ENCODE measurements around the gene HMGN1. TPM values are rescaled to one million over a fixed set of nuclear protein-coding genes. Genes with fewer than 3 reads are reported as not detected.

The HMGN1 gene
- total and polyA plus RNA-seq, 4 donors: 66.6 to 111 (median 81.9) TPM

GRCh38 chr21:39317134-39318090 is 31.5 kb downstream of the HMGN1 start:
- Histone ChIP-seq H3K4me1 (ENCODE audit: control insufficient read depth in 1 of 2, insufficient read depth in 2 of 2, low read length in 2 of 2) (no peaks in the 10 kb centered on the region), H3K27me3 (ENCODE audit: control insufficient read depth in 1 of 2, insufficient read depth in 2 of 2, low read length in 1 of 2) (no peaks in the 10 kb centered on the region), H3K27ac (ENCODE audit: low read depth in 1 of 2, low read length in 2 of 2) (no peak overlapping the region), H3K9me3 (ENCODE audit: control insufficient read depth, low read length) (no peaks in the 10 kb centered on the region), H3K36me3 (ENCODE audit: control insufficient read depth in 1 of 2, insufficient read depth in 2 of 2, low read length in 1 of 2) (no peaks in the 10 kb centered on the region), H3K4me3 (ENCODE audit: low read length in 2 of 2) (no peak overlapping the region)
- DNase-seq (no peak), ATAC-seq (ENCODE audit: low FRiP score) (no peak)
- WGBS, 2 donors: 66 to 79% methylated on average over 11 of the region's 11 CpGs
- intact Hi-C loops (cut with DNase I): no loop called here

DNA sequence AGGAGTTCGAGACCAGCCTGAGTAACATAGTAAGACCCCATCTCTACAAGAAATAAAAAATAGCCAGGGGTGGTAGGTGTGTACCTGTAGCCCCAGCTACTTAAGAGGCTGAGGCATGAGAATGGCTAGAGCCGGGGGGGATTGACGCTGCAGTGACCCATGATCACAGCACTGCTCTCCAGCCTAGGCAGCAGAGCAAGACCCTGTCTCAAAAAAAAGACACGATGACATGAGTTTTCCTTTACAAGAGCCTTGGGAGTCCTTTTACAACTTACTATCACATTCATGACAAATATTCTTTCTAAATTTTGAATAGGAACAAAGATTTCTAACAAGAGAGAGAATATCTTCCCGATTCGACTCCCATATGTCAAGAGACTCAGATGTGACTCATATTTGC is 32.2 kb downstream of the HMGN1 start:
- H3K9me3 ChIP-seq (ENCODE audit: control insufficient read depth, low read length): no peaks in the 10 kb centered on the region
- no peak overlapping the region for H3K27ac ChIP-seq (ENCODE audit: low read depth in 1 of 2, low read length in 2 of 2)
- DNase-seq: no peak
- no peak for ATAC-seq (ENCODE audit: low FRiP score)
- H3K36me3 ChIP-seq (ENCODE audit: control insufficient read depth in 1 of 2, insufficient read depth in 2 of 2, low read length in 1 of 2): no peaks in the 10 kb centered on the region
- intact Hi-C loops (cut with DNase I): no loop called here
- no peaks in the 10 kb centered on the region for H3K27me3 ChIP-seq (ENCODE audit: control insufficient read depth in 1 of 2, insufficient read depth in 2 of 2, low read length in 1 of 2)
- WGBS, 2 donors: 91 to 94% methylated on average over 6 of the region's 6 CpGs
- H3K4me3 ChIP-seq (ENCODE audit: low read length in 2 of 2): no peak overlapping the region
- H3K4me1 ChIP-seq (ENCODE audit: control insufficient read depth in 1 of 2, insufficient read depth in 2 of 2, low read length in 2 of 2): no peaks in the 10 kb centered on the region

DNA sequence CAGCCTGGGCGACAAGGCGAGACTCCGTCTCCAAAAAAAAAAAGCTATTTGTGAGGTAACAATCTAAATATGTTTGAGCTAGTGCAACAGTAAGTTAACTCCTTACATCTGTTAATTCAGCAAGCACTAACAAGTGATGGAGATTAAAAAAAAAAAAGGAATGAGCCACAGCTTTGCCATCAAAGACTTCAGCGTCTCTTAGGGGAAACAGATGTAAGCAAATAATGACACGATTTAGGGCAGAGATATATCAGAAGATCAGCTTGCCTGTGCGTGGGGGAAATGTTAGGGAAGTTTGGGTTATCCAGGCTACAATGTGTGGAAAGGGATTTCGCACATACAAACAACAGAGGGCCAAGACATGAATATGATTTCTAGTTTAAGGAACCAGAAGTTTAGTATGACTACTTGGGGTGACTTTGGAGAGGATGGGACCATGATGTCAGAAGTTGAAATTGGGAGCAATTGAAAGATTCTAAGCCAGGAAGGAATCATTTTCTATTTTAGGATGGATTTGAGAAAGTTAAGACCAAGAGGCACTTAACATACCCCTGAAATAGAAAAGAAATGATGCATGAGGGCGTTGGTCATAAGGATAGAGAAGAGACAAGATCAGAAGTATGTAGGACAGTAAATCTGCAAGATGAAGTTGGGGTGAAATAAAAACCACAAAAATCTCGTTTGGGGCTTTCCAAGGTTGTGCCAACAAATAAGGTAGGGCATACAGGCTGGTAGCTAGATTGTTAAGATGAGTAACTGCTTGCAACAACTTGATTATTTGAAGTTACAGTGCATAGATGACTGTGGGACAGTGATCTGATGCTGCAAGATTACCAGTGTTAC is 33.1 kb downstream of the HMGN1 start:
- Histone ChIP-seq H3K4me1 (ENCODE audit: control insufficient read depth in 1 of 2, insufficient read depth in 2 of 2, low read length in 2 of 2) (no peaks in the 10 kb centered on the region), H3K27ac (ENCODE audit: low read depth in 1 of 2, low read length in 2 of 2) (no peak overlapping the region), H3K36me3 (ENCODE audit: control insufficient read depth in 1 of 2, insufficient read depth in 2 of 2, low read length in 1 of 2) (no peaks in the 10 kb centered on the region), H3K4me3 (ENCODE audit: low read length in 2 of 2) (no peak overlapping the region), H3K9me3 (ENCODE audit: control insufficient read depth, low read length) (no peaks in the 10 kb centered on the region), H3K27me3 (ENCODE audit: control insufficient read depth in 1 of 2, insufficient read depth in 2 of 2, low read length in 1 of 2) (no peaks in the 10 kb centered on the region)
- WGBS, 2 donors: 86 to 87% methylated on average over 9 of the region's 9 CpGs
- intact Hi-C loops (cut with DNase I): loop anchor here in 1 of 2 donors (2.0 kb wide), 1 partner anchor 33 kb away; the partner anchor contains the start of gene HMGN1
- DNase-seq (no peak), ATAC-seq (ENCODE audit: low FRiP score) (no peak)

- DNase-seq: peak in 1 of 2 donors; percentile 61
- Histone ChIP-seq H3K27ac (ENCODE audit: low read depth in 1 of 2, low read length in 2 of 2) (peak overlapping the region; percentile 34 to 46), H3K27me3 (ENCODE audit: control insufficient read depth in 1 of 2, insufficient read depth in 2 of 2, low read length in 1 of 2) (no peaks in the 10 kb centered on the region), H3K4me1 (ENCODE audit: control insufficient read depth in 1 of 2, insufficient read depth in 2 of 2, low read length in 2 of 2) (no peaks in the 10 kb centered on the region), H3K36me3 (ENCODE audit: control insufficient read depth in 1 of 2, insufficient read depth in 2 of 2, low read length in 1 of 2) (peaks cover 0 to 2% of the 10 kb centered on the region in 2 donors), H3K4me3 (ENCODE audit: low read length in 2 of 2) (peak overlapping the region; percentile 94 to 98), H3K9me3 (ENCODE audit: control insufficient read depth, low read length) (no peaks in the 10 kb centered on the region)
- peak; percentile 40 for ATAC-seq (ENCODE audit: low FRiP score)
- 3% methylated on average over 43 of the region's 43 CpGs for WGBS, 2 donors
- intact Hi-C loops (cut with DNase I): loop anchor here in 1 of 2 donors (2.0 to 5.0 kb wide), 2 partner anchors 34 to 73 kb away; partner anchors contain the start of gene HMGN1
These were observed 34.5 kb downstream of the HMGN1 start for GRCh38 chr21:39314143-39315027.

DNA sequence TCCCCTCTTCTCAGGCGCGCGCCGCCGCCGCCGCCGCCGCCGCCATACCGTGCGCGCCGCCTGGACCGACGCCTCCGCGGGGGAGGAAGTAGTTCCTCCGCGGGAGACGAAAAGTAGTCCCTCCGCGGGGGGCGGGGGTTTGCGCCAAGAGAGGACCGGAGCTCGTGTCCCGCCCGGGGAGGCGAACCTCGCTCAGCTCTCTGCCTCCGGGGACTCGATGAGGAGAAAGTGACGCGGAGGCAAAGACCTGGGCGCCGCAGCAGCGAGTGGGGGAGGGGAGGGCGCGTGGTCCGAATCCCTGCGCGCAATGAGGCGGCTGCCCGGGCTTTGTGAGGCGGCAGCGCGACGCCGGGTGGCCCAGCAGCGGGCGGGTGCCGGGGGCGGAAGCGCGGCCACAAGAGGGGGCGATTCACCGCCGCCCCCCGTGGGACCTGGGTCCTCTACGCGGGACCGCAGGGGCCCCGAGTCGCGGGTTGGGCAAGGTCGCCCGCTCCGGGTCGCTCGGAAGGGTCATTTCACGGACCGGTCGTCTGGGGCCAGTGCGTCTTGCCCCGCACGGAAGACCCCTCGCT is 35.2 kb downstream of the HMGN1 start, which contains the start of gene BRWD1:
Gene BRWD1 (minus strand): TSS at position 62 of the 572 bp plus-strand sequence. CDS start 141 bp downstream, outside the sequence.
- Histone ChIP-seq H3K9me3 (ENCODE audit: control insufficient read depth, low read length) (no peaks in the 10 kb centered on the region), H3K27ac (ENCODE audit: low read depth in 1 of 2, low read length in 2 of 2) (peak within 1 kb of the TSS; percentile 34 to 61), H3K4me3 (ENCODE audit: low read length in 2 of 2) (peak within 1 kb of the TSS; percentile 94 to 98), H3K4me1 (ENCODE audit: control insufficient read depth in 1 of 2, insufficient read depth in 2 of 2, low read length in 2 of 2) (no peaks in the 10 kb centered on the region), H3K36me3 (ENCODE audit: control insufficient read depth in 1 of 2, insufficient read depth in 2 of 2, low read length in 1 of 2) (peaks cover 0 to 2% of the 10 kb centered on the region in 2 donors), H3K27me3 (ENCODE audit: control insufficient read depth in 1 of 2, insufficient read depth in 2 of 2, low read length in 1 of 2) (no peaks in the 10 kb centered on the region)
- WGBS, 2 donors: 0 to 1% methylated on average over 70 to 78 of the region's 78 CpGs
- ATAC-seq (ENCODE audit: low FRiP score) (peak; percentile 93), DNase-seq (peak; percentile 88 to 95)
- intact Hi-C loops (cut with DNase I): loop anchor here (2.0 to 5.0 kb wide), 3 partner anchors 35 to 75 kb away; partner anchors contain the start of gene HMGN1 (in 2 of the 2)

DNA sequence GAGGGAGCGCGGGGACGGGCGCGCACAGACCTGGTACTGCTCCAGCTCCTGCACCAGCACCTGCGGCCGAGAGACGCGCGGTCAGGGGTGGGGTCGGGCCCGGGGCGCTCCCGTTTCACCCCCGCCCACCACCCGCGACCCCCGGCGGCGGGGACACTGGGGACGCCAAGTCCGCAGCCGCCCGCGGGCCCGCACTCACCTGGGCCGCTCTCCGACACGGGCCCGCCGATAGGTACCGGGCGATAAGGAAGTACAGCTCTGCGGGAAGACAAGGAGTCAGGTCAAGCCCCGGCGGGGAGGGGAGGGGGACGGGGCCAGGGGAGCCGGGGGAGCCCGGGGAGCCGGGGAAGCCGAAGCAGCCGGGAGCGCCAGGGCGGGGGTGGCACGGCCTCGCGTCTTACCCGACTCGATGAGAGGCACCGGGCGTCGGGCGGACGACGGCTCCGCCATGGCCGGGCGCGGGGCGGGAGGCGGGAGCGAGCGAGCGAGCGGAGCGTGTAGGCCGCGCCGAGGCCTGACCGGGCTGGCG is 35.8 kb downstream of the HMGN1 start:
- 1% methylated on average over 28 to 71 of the region's 71 CpGs for WGBS, 2 donors
- intact Hi-C loops (cut with DNase I): loop anchor here (2.0 to 5.0 kb wide), 3 partner anchors 36 to 76 kb away; partner anchors contain the start of gene HMGN1 (in 1 of the 2)
- Histone ChIP-seq H3K9me3 (ENCODE audit: control insufficient read depth, low read length) (no peaks in the 10 kb centered on the region), H3K4me1 (ENCODE audit: control insufficient read depth in 1 of 2, insufficient read depth in 2 of 2, low read length in 2 of 2) (no peaks in the 10 kb centered on the region), H3K27ac (ENCODE audit: low read depth in 1 of 2, low read length in 2 of 2) (peak overlapping the region; percentile 30 to 61), H3K4me3 (ENCODE audit: low read length in 2 of 2) (peak overlapping the region; percentile 94 to 98), H3K36me3 (ENCODE audit: control insufficient read depth in 1 of 2, insufficient read depth in 2 of 2, low read length in 1 of 2) (peaks cover 0 to 2% of the 10 kb centered on the region in 2 donors), H3K27me3 (ENCODE audit: control insufficient read depth in 1 of 2, insufficient read depth in 2 of 2, low read length in 1 of 2) (no peaks in the 10 kb centered on the region)
- peak; percentile 62 to 80 for DNase-seq
- no peak for ATAC-seq (ENCODE audit: low FRiP score)

GRCh38 chr21:39312112-39313041 is 36.5 kb downstream of the HMGN1 start:
- no peaks in the 10 kb centered on the region for H3K9me3 ChIP-seq (ENCODE audit: control insufficient read depth, low read length)
- intact Hi-C loops (cut with DNase I): loop anchor here (2.0 to 5.0 kb wide), 3 partner anchors 36 to 76 kb away; partner anchors contain the start of gene HMGN1 (in 1 of the 2)
- ATAC-seq (ENCODE audit: low FRiP score) (peak; percentile 93), DNase-seq (peak; percentile 95 to 97)
- H3K27ac ChIP-seq (ENCODE audit: low read depth in 1 of 2, low read length in 2 of 2): peak overlapping the region in 1 of 2 donors; percentile 30
- WGBS, 2 donors: 1% methylated on average over 40 to 64 of the region's 65 CpGs
- peaks cover 0 to 2% of the 10 kb centered on the region in 2 donors for H3K36me3 ChIP-seq (ENCODE audit: control insufficient read depth in 1 of 2, insufficient read depth in 2 of 2, low read length in 1 of 2)
- peak overlapping the region; percentile 94 to 98 for H3K4me3 ChIP-seq (ENCODE audit: low read length in 2 of 2)
- H3K27me3 ChIP-seq (ENCODE audit: control insufficient read depth in 1 of 2, insufficient read depth in 2 of 2, low read length in 1 of 2): no peaks in the 10 kb centered on the region
- no peaks in the 10 kb centered on the region for H3K4me1 ChIP-seq (ENCODE audit: control insufficient read depth in 1 of 2, insufficient read depth in 2 of 2, low read length in 2 of 2)
